Measurements from ENCODE around the gene PLEKHM3.

The PLEKHM3 gene

GRCh38 chr2:207902821-207903220 is 122.5 kb downstream of the PLEKHM3 start:
- Histone ChIP-seq H2AFZ (ENCODE audit: low read depth, low read length) (no peak overlapping the region), H3K36me3 (replicated peaks; ENCODE audit: low read depth, low read length) (no peaks in the 10 kb centered on the region), H4K20me1 (ENCODE audit: insufficient read depth, low read length) (no peaks in the 10 kb centered on the region), H3K4me3 (ENCODE audit: low read length) (no peak overlapping the region), H3K4me2 (ENCODE audit: low read length) (no peak overlapping the region), H3K4me1 (ENCODE audit: low read length) (peaks cover 28% of the 10 kb centered on the region), H3K79me2 (ENCODE audit: low read length) (no peaks in the 10 kb centered on the region), H3K9ac (ENCODE audit: low read length) (no peak overlapping the region), H3K27ac (ENCODE audit: low read length) (no peak overlapping the region), H3K27me3 (ENCODE audit: low read depth, low read length) (no peaks in the 10 kb centered on the region), H3K9me3 (ENCODE audit: insufficient read depth, low read length) (no peaks in the 10 kb centered on the region)
- TF ChIP-seq EZH2phosphoT487 (IDR thresholded peaks at IDR 0.05; ENCODE audit: low read depth) (no peak), CTCF (IDR thresholded peaks at IDR 0.05; ENCODE audit: low read depth, low read length) (no peak)

GRCh38 chr2:207901829-207902228 is 123.5 kb downstream of the PLEKHM3 start:
- H3K79me2 ChIP-seq (ENCODE audit: low read length) = no peaks in the 10 kb centered on the region
- no peak for TF ChIP-seq EZH2phosphoT487 (IDR thresholded peaks at IDR 0.05; ENCODE audit: low read depth)
- no peak overlapping the region for H3K4me3 ChIP-seq (ENCODE audit: low read length)
- no peaks in the 10 kb centered on the region for H4K20me1 ChIP-seq (ENCODE audit: insufficient read depth, low read length)
- H3K27me3 ChIP-seq (ENCODE audit: low read depth, low read length) = no peaks in the 10 kb centered on the region
- peaks cover 22% of the 10 kb centered on the region for H3K4me1 ChIP-seq (ENCODE audit: low read length)
- H3K9ac ChIP-seq (ENCODE audit: low read length) = no peak overlapping the region
- H3K27ac ChIP-seq (ENCODE audit: low read length) = no peak overlapping the region
- no peak overlapping the region for H3K4me2 ChIP-seq (ENCODE audit: low read length)
- H3K9me3 ChIP-seq (ENCODE audit: insufficient read depth, low read length) = no peaks in the 10 kb centered on the region
- H3K36me3 ChIP-seq (replicated peaks; ENCODE audit: low read depth, low read length) = no peaks in the 10 kb centered on the region
- H2AFZ ChIP-seq (ENCODE audit: low read depth, low read length) = no peak overlapping the region

GRCh38 chr2:207901401-207901800 is 123.9 kb downstream of the PLEKHM3 start:
- H3K4me3 ChIP-seq (ENCODE audit: low read length) = no peak overlapping the region
- no peaks in the 10 kb centered on the region for H4K20me1 ChIP-seq (ENCODE audit: insufficient read depth, low read length)
- no peaks in the 10 kb centered on the region for H3K9me3 ChIP-seq (ENCODE audit: insufficient read depth, low read length)
- no peaks in the 10 kb centered on the region for H3K79me2 ChIP-seq (ENCODE audit: low read length)
- H2AFZ ChIP-seq (ENCODE audit: low read depth, low read length) = no peak overlapping the region
- TF ChIP-seq EZH2phosphoT487 (IDR thresholded peaks at IDR 0.05; ENCODE audit: low read depth) (no peak), CTCF (IDR thresholded peaks at IDR 0.05; ENCODE audit: low read depth, low read length) (no peak)
- H3K27me3 ChIP-seq (ENCODE audit: low read depth, low read length) = no peaks in the 10 kb centered on the region
- H3K27ac ChIP-seq (ENCODE audit: low read length) = no peak overlapping the region
- H3K4me2 ChIP-seq (ENCODE audit: low read length) = no peak overlapping the region
- H3K4me1 ChIP-seq (ENCODE audit: low read length) = peaks cover 17% of the 10 kb centered on the region
- H3K36me3 ChIP-seq (replicated peaks; ENCODE audit: low read depth, low read length) = no peaks in the 10 kb centered on the region
- no peak overlapping the region for H3K9ac ChIP-seq (ENCODE audit: low read length)

GRCh38 chr2:207898354-207898695 is 127.0 kb downstream of the PLEKHM3 start:
- Histone ChIP-seq H3K9ac (ENCODE audit: low read length) (no peak overlapping the region), H2AFZ (ENCODE audit: low read depth, low read length) (no peak overlapping the region), H3K4me2 (ENCODE audit: low read length) (no peak overlapping the region), H3K27me3 (ENCODE audit: low read depth, low read length) (no peaks in the 10 kb centered on the region), H4K20me1 (ENCODE audit: insufficient read depth, low read length) (no peaks in the 10 kb centered on the region), H3K9me3 (ENCODE audit: insufficient read depth, low read length) (no peaks in the 10 kb centered on the region), H3K36me3 (replicated peaks; ENCODE audit: low read depth, low read length) (no peaks in the 10 kb centered on the region), H3K79me2 (ENCODE audit: low read length) (no peaks in the 10 kb centered on the region), H3K27ac (ENCODE audit: low read length) (no peak overlapping the region), H3K4me3 (ENCODE audit: low read length) (no peak overlapping the region), H3K4me1 (ENCODE audit: low read length) (peaks cover 4% of the 10 kb centered on the region)
- TF ChIP-seq EZH2phosphoT487 (IDR thresholded peaks at IDR 0.05; ENCODE audit: low read depth) = no peak
- no peak for TF ChIP-seq CTCF (IDR thresholded peaks at IDR 0.05; ENCODE audit: low read depth, low read length)

All from OCI-LY3 (cell line).